ENCODE measurements around the gene DPRX. TPM values are rescaled to one million over a fixed set of nuclear protein-coding genes. Genes with fewer than 3 reads are reported as not detected.

Gene DPRX
- total RNA-seq, 2 experiments from 2014 or later, result not detected

- Mint-ChIP-seq H3K36me3 (ENCODE audit: low read depth) (no peaks in the 10 kb centered on the region), H3K4me1 (no peaks in the 10 kb centered on the region), H3K27ac (no peak overlapping the region), H3K27me3 (no peaks in the 10 kb centered on the region), H3K9me3 (ENCODE audit: low read depth) (peaks cover 3% of the 10 kb centered on the region), H3K4me3 (no peak overlapping the region)
- DNase-seq (no peak), ATAC-seq (no peak)
- POLR2A ChIA-PET, result no interaction called here
- CTCF ChIA-PET, result no interaction called here
- intact Hi-C loops (cut with DNase I, micrococcal nuclease), result no loop called here
Measured at GRCh38 chr19:53670345-53670744, 38.5 kb downstream of the DPRX start.

- Mint-ChIP-seq H3K4me1 (no peaks in the 10 kb centered on the region), H3K27ac (no peak overlapping the region), H3K27me3 (no peaks in the 10 kb centered on the region), H3K9me3 (ENCODE audit: low read depth) (peaks cover 3% of the 10 kb centered on the region), H3K4me3 (no peak overlapping the region), H3K36me3 (ENCODE audit: low read depth) (no peaks in the 10 kb centered on the region)
- DNase-seq, result no peak
- intact Hi-C loops (cut with DNase I, micrococcal nuclease), result no loop called here
- ChIA-PET POLR2A (no interaction called here), CTCF (interaction anchor here (0.6 kb wide), 2 partner anchors 49 to 794 kb away, joined by 3 read pairs; no protein-coding TSS in a partner anchor)
- ATAC-seq, result no peak
Measured at GRCh38 chr19:53671663-53672062, 39.9 kb downstream of the DPRX start.

Small RNA genes within 50 kb of the gene (microRNA-seq; reads per million reads assigned to microRNA genes)
- gene MIR1323 (ENCODE audit: borderline replicate concordance), result not detected
- gene MIR498 (ENCODE audit: borderline replicate concordance), result not detected
- gene MIR512-1 (ENCODE audit: borderline replicate concordance), result not detected
- gene MIR512-2 (ENCODE audit: borderline replicate concordance), result not detected
- gene MIR515-1 (ENCODE audit: borderline replicate concordance), result not detected
- not detected for gene MIR515-2 (ENCODE audit: borderline replicate concordance)
- not detected for gene MIR519C (ENCODE audit: borderline replicate concordance)
- gene MIR519E (ENCODE audit: borderline replicate concordance), result not detected
- not detected for gene MIR520E (ENCODE audit: borderline replicate concordance)
- gene MIR520F (ENCODE audit: borderline replicate concordance), result 1.4 reads per million

Other genes starting within 250 kb of the DPRX start
- 10 to 100 TPM; 10.7 to 10.9 TPM for gene ZNF765, start 236.8 kb upstream of the DPRX start, total RNA-seq
- 10 to 100 TPM; 10.5 to 11.4 TPM for gene ZNF761, start 200.0 kb upstream of the DPRX start, total RNA-seq
- gene ZNF813, start 164.3 kb upstream of the DPRX start, total RNA-seq, result 1 to 10 TPM; 5.8 to 7.4 TPM
- gene ZNF331, start 93.9 kb upstream of the DPRX start, total RNA-seq, result 10 to 100 TPM; 24.3 to 29.7 TPM
- not detected for gene NLRP12, start 192.3 kb downstream of the DPRX start, total RNA-seq
- gene MYADM, start 235.9 kb downstream of the DPRX start, total RNA-seq, result 10 to 100 TPM; 46.4 to 54.6 TPM